Testis (tissue), 3 donors: ENCODE results near the gene PGA5. TPM values are rescaled to one million over a fixed set of nuclear protein-coding genes. Genes with fewer than 3 reads are reported as not detected.

ENCODE experiments used
- DNase-seq: peaks from one replicate; pipeline ENCODE4 v3.0.0-alpha.2; 2019
- H3K27ac ChIP-seq, 2 donors: fragments of 200-600 bp; sonication (generic); one replicate each; pipeline ENCODE4 v1.5.1; 2019
- H3K27me3 ChIP-seq: fragments of 200-600 bp; sonication (generic); one replicate; pipeline ENCODE4 v1.5.1; 2019
- H3K36me3 ChIP-seq: fragments of 200-600 bp; sonication (generic); one replicate; pipeline ENCODE4 v1.5.1; 2017; ENCODE audit warnings: low read depth; ENCODE audit errors: missing control alignments
- H3K4me1 ChIP-seq: fragments of 200-600 bp; sonication (generic); one replicate; pipeline ENCODE4 v1.5.1; 2019
- H3K4me3 ChIP-seq, 2 donors: fragments of 200-600 bp; sonication (generic); one replicate each; pipeline ENCODE4 v1.5.1; 2017 to 2019
- H3K9me3 ChIP-seq: fragments of 200-600 bp; sonication (generic); one replicate; pipeline ENCODE4 v1.5.1; 2017
- CTCF ChIP-seq, 3 experiments: fragments of 450-650 bp in 2 of 3; fragments of 200-600 bp in 1 of 3; sonication (generic) in 1 of 3; IDR thresholded peaks; one replicate each; pipeline ENCODE4 v1.5.1; 2016 to 2019; ENCODE audit warnings: antibody characterized with exemption in 3 of 3, mild to moderate bottlenecking in 2 of 3, moderate library complexity in 1 of 3
- POLR2A ChIP-seq: fragments of 450-650 bp; IDR thresholded peaks from one replicate; pipeline ENCODE4 v1.6.1; 2017; ENCODE audit warnings: antibody characterized with exemption, mild to moderate bottlenecking, moderate library complexity
- WGBS, 2 donors: methylation state at CpG; one replicate each; pipeline ENCODE4 v1.1.5; 2018; 5-methylcytosine and 5-hydroxymethylcytosine counted together
- intact Hi-C: fragments of 100-400 bp; cut with DNase I; formaldehyde crosslinking; loops from one replicate; pipeline ENCODE4 v1.15.1; 2023; ENCODE audit warnings: low total_unique reads
- polyA plus RNA-seq: library from polyadenylated mRNA; stranded (reverse); fragments of 350-450 nt; fragmentation: Illumina TruSeq; extraction: RNeasy Lipid Tissue Mini Kit (QIAGEN cat#74804); gene quantifications from one replicate; pipeline ENCODE4 v1.2.3, GENCODE V29; 2014; ENCODE audit warnings: low read depth, low replicate concordance; ENCODE audit not compliant: insufficient read depth
- total RNA-seq, 2 donors: library from RNA; depleted of rRNA; stranded (reverse); fragments of >200 nt; gene quantifications; one replicate each; pipeline ENCODE4 v1.2.3, GENCODE V29; 2016

The PGA5 gene
- total and polyA plus RNA-seq, 3 donors from 2014 or later: 0.39 to 1.5 (median 0.43) TPM

DNA sequence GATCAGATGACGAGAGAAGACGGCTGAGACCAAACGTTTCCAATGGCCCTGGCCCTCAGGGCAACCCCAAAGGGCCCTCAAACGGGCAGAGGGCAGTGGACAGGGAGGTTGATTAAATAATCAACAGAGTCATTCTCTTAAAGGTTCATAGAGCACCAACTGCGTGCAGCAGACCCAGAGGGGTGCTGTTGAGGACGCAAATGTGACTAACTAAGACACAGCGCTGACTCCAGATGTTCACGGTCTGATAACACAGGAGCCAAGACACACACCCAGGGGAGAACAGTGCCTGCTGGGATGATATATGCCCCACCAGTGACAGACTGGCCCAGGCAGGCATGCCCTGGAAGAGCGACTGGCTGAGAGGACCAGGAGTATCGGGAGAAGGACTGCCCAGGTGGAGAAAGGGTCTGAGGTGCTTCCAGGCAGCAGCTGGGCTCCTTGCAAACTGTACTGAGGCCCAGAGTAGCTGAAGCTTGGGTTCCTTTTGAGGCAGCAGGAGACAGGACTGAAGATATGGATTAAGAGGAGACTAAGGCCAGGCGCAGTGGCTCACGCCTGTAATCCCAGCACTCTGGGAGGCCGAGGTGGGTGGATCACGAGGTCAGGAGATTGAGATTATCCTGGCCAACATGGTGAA lies 46.5 kb downstream of the PGA5 start:
- Histone ChIP-seq H3K27me3 (no peaks in the 10 kb centered on the region), H3K27ac (no peak overlapping the region), H3K36me3 (no peaks in the 10 kb centered on the region), H3K9me3 (no peaks in the 10 kb centered on the region), H3K4me3 (no peak overlapping the region), H3K4me1 (no peaks in the 10 kb centered on the region)
- TF ChIP-seq CTCF (IDR thresholded peaks at IDR 0.05) (no peak), POLR2A (no peak)
- no peak for DNase-seq
- WGBS, 2 donors: 91% methylated on average over 14 of the region's 14 CpGs
- intact Hi-C loops: no loop called here

GRCh38 chr11:61290905-61291690 lies 50.1 kb downstream of the PGA5 start:
- 91 to 96% methylated on average over 9 to 12 of the region's 12 CpGs for WGBS, 2 donors
- DNase-seq: no peak
- no peaks in the 10 kb centered on the region for H3K9me3 ChIP-seq
- no peak overlapping the region for H3K4me3 ChIP-seq
- intact Hi-C loops: no loop called here
- peaks cover 16% of the 10 kb centered on the region for H3K4me1 ChIP-seq
- no peaks in the 10 kb centered on the region for H3K36me3 ChIP-seq
- TF ChIP-seq CTCF (IDR thresholded peaks at IDR 0.05) (no peak), POLR2A (no peak)
- no peak overlapping the region for H3K27ac ChIP-seq
- no peaks in the 10 kb centered on the region for H3K27me3 ChIP-seq

DNA sequence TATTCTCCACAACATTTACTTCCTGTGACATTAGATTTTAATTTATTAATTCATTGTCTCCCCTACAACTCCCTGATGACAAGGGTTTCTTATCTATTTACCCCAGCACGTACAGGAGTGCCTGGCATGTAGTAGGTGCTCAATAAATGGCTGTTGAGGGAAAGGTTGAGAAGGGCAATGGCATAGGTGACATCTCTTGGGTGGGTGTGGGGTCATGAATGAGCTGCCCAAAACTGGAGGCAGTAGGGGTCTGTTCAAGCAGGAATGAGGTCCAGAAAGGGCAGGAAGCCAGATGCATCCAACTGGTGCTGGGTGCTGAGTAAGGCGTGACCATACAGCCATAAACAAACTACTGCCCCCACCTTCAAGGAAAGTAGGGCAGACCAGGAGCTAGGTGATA lies 51.4 kb downstream of the PGA5 start:
- Histone ChIP-seq H3K4me1 (peaks cover 22% of the 10 kb centered on the region), H3K9me3 (no peaks in the 10 kb centered on the region), H3K27me3 (no peaks in the 10 kb centered on the region), H3K36me3 (no peaks in the 10 kb centered on the region), H3K27ac (no peak overlapping the region), H3K4me3 (no peak overlapping the region)
- intact Hi-C loops: no loop called here
- no peak for TF ChIP-seq POLR2A
- no peak for TF ChIP-seq CTCF (IDR thresholded peaks at IDR 0.05)
- 93 to 98% methylated on average over 2 of the region's 2 CpGs for WGBS, 2 donors
- DNase-seq: no peak

GRCh38 chr11:61293867-61294716 lies 53.1 kb downstream of the PGA5 start:
- Histone ChIP-seq H3K27me3 (no peaks in the 10 kb centered on the region), H3K4me1 (peaks cover 35% of the 10 kb centered on the region), H3K9me3 (no peaks in the 10 kb centered on the region), H3K36me3 (no peaks in the 10 kb centered on the region), H3K27ac (peak overlapping the region; percentile 78 to 92), H3K4me3 (peak overlapping the region; percentile 60 to 66)
- intact Hi-C loops: no loop called here
- TF ChIP-seq CTCF (IDR thresholded peaks at IDR 0.05) (no peak), POLR2A (no peak)
- DNase-seq: peak; percentile 84
- 1 to 2% methylated on average over 15 to 37 of the region's 60 CpGs for WGBS, 2 donors
